Activated CD4-positive, CD25-positive, alpha-beta regulatory T cell treated with anti-CD3 and anti-CD28 coated beads, Interleukin-2, amount 50 U/mL, for 24 hours (primary cell): ENCODE measurements around the gene CSNK1E.

Experiments
- ATAC-seq, 2 donors: fragments of 150-1000 bp; cut with Tn5 transposase; one replicate each; pipeline ENCODE4 v1.10.0; 2021; ENCODE audit warnings: mild to moderate bottlenecking in 1 of 2, moderate library complexity in 1 of 2

The CSNK1E gene

GRCh38 chr22:38327396-38327795 lies 10.2 kb upstream of the CSNK1E start:
- ATAC-seq: no peak

GRCh38 chr22:38325587-38325986 lies 8.4 kb upstream of the CSNK1E start:
- no peak for ATAC-seq

- no peak for ATAC-seq
These were observed 3.6 kb upstream of the CSNK1E start for GRCh38 chr22:38320605-38321402.

GRCh38 chr22:38318792-38319773 lies 1.9 kb upstream of the CSNK1E start:
- no peak for ATAC-seq

- no peak for ATAC-seq
These were observed 922 bp upstream of the CSNK1E start for GRCh38 chr22:38317995-38318715.

GRCh38 chr22:38316364-38317121 lies 690 bp downstream of the CSNK1E start:
- ATAC-seq: peak; percentile 58 to 59

- ATAC-seq: no peak
These were observed 1.3 kb downstream of the CSNK1E start for GRCh38 chr22:38315823-38316363.

GRCh38 chr22:38314933-38315822 lies 2.1 kb downstream of the CSNK1E start:
- no peak for ATAC-seq

- no peak for ATAC-seq
These were observed 2.9 kb downstream of the CSNK1E start for GRCh38 chr22:38314051-38314932.

- ATAC-seq: no peak
These were observed 3.8 kb downstream of the CSNK1E start for GRCh38 chr22:38313384-38313955.

- ATAC-seq: no peak
These were observed 4.9 kb downstream of the CSNK1E start for GRCh38 chr22:38312261-38312800.

GRCh38 chr22:38311323-38311620 lies 6.0 kb downstream of the CSNK1E start:
- no peak for ATAC-seq

GRCh38 chr22:38310518-38311322 lies 6.5 kb downstream of the CSNK1E start:
- no peak for ATAC-seq

GRCh38 chr22:38309614-38310517 lies 7.4 kb downstream of the CSNK1E start:
- ATAC-seq: no peak

- no peak for ATAC-seq
These were observed 8.3 kb downstream of the CSNK1E start for GRCh38 chr22:38308791-38309498.
